Inferior parietal cortex (tissue), 1 donor: ENCODE results near the gene GAS2.
A peak's percentile ranks its signal among the peaks of the same experiment; 100 is the strongest.

Experiments used
- DNase-seq: peaks from one replicate; pipeline ENCODE4 v3.0.0-alpha.2; 2016; ENCODE audit errors: extremely low spot score

The GAS2 gene

DNA sequence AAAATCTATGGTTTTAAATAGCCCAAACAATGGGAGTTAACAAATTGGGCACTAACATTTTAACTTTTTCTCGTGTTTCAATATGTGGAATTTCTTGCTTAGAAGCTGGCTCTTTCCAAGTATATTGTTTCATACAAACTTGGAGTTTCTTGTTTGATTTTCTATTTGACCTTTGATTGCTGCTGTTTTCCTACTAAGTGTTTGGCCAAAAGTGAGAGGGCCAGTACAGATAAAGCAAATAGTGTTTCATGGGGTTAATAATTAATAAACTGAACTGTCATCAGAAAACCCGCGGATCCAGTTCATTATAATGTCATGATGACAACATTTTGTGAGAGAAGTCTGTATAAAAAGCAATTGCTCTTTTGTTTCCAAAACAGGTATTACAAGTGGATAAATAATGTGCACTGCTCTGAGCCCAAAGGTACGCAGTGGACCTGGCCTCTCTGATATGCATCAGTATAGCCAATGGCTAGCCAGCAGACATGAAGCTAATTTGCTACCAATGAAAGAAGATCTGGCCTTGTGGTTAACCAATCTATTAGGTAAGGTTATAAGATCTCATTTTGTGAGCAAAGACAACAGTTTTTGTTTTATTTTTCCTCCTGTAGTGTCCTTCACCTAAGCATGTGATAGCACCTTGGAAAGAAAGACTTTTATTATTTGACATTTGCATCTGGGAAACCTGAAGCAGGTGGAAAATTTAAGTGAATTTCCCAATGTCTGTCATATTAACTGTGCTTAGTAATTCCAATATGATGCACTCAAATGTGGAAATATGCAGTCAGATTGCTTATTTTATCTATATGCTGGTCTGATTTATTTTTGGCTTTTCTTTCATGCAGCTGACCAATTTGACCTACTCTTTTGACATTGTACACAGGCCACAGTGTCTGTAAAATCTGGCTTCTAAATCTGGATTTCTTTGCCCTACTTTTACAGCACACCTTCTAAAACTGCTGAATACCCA lies 8.3 kb downstream of the GAS2 start:
- no peak for DNase-seq

- no peak for DNase-seq
These were observed 10.9 kb downstream of the GAS2 start for GRCh38 chr11:22677153-22677903.

DNA sequence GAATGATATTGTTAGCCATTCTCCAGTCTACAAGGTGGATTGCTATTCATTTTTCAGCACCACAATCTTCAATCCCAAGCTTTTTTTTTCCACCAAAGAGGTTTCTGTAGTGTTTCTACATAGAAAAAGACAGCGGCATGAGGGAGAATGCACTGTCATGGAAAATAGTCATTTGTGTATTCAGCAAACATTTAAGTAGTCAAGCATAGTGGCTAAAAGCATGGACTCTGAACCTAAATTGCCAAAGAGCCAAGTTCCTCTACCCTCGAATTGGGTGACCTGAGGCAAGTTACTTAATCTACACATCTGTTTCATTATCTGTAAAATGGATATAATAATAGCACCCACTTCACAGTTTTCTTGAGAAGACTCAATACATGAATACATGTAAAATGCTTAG lies 14.2 kb downstream of the GAS2 start:
- no peak for DNase-seq

DNA sequence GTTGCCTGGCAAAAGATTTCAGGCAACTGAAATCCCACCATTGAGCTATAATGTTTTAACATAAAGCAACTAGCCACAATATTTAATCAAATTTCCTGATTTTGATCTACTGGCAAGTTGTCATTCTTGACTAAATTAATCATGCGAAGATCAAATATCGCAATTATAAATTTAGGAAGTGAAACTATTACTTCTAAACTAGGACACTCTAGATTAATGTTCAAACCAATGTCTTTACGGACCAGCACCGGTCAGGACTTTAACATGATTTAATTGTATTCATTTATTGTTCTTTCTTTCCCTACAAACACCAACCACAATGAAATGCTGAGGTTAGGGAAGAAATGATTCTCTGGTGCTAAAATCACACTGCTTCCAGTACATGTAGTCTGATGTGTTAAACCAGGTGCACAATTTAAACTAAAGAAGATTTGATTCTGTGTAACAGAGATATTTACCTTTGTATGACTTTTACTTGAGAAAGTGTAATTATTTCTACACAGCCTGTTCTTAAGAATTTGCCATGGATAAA lies 14.9 kb downstream of the GAS2 start:
- no peak for DNase-seq

DNA sequence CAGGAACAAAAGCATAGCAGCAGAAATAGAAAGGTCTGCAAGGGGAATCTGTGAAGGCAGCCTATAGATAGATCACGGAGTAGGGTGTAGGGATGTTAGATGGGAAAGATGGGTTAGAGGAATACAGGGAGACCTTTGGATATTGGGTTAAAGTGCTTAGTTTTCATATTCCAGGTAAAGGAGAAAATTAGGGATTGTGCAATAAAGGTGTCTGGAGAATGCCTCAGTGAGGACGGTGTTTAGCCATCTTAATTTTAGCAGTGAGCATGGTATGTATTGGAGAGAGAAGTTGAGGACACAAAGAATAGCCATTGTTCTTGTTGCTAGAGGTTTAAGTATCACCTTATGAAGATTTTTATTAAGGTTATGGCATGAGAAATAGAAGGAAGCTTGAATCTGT lies 17.7 kb downstream of the GAS2 start:
- no peak for DNase-seq

DNA sequence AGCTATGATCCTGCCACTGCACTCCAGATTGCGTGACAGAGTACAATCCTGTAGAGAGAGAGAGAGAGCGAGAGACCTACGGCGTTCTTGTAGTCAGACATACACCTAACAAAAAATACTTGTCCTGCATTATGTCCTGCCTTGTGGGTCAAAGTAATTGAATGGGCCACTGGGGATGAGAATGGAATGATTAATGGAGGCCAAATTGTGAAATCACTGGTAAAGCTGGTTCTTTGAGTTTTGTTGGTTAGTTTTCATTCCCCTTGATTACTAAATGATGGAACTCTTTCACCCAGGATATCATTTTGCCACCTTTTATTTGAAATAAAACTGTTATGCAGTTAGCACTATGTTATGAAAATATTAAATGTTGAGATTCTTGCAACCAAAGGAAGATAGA lies 18.7 kb downstream of the GAS2 start:
- no peak for DNase-seq

DNA sequence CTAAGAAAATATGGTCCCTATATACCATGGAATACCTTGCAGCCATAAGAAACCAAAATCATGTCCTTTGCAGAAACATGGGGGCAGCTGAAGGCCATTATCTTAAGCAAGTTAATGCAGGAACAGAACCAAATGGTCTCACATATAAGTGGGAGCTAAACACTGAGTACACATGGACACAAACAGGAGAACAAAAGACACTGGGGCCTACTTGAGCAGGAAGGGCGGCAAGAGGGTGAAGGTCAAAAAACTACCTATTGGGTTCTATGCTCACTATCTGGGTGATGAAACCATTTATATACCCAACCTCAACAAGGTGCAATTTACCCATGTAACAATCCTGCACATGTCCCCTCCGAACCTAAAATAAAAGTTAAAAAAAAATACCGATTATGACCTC lies 22.5 kb downstream of the GAS2 start:
- DNase-seq, result no peak

DNA sequence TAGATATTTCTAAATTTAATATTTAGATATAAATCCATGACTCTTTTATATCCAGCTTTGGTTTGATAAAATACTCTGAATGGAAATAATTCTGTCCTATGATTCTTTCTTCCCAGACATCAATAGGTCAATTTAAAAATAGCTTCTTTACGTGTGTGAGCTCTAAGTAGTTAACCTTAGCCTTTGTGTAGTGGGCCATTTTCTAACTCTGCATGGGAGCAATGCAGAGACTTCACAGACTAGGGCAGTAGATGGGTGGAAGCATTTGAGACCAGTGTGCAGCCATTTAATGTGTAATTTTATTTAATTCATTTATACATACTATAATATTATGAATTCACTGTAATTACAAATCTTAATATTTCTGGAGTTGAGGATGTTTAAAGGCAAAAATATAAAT lies 23.8 kb downstream of the GAS2 start:
- DNase-seq, result no peak

GRCh38 chr11:22690871-22691270 lies 24.5 kb downstream of the GAS2 start:
- DNase-seq, result no peak

- no peak for DNase-seq
These were observed 33.0 kb downstream of the GAS2 start for GRCh38 chr11:22699388-22699787.

GRCh38 chr11:22702031-22702430 lies 35.6 kb downstream of the GAS2 start:
- no peak for DNase-seq

GRCh38 chr11:22703040-22703439 lies 36.6 kb downstream of the GAS2 start:
- DNase-seq, result peak; percentile 46

GRCh38 chr11:22703591-22703990 lies 37.2 kb downstream of the GAS2 start:
- DNase-seq, result peak; percentile 23

GRCh38 chr11:22707119-22707899 lies 40.9 kb downstream of the GAS2 start:
- DNase-seq, result no peak

GRCh38 chr11:22711071-22711770 lies 44.8 kb downstream of the GAS2 start:
- DNase-seq, result no peak

DNA sequence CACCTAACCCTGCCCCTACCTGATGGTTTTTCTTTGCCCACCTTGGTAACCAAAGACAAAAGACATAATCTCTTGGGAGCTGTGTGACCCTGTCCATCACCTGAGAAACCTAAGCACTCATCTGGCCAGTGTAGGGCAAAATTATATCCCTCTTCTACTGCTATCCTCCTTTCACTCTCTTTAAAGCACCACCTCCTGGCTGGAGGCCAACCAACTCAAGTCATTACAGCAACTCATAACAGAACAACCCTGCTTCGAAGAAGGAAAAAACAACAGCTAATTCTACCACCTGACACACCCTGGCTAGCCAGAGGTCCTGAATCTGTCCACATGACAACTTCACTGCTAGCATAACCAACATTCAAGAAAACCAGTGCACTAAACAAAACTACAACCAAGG lies 45.5 kb downstream of the GAS2 start:
- no peak for DNase-seq

GRCh38 chr11:22713336-22713735 lies 46.9 kb downstream of the GAS2 start:
- no peak for DNase-seq

DNA sequence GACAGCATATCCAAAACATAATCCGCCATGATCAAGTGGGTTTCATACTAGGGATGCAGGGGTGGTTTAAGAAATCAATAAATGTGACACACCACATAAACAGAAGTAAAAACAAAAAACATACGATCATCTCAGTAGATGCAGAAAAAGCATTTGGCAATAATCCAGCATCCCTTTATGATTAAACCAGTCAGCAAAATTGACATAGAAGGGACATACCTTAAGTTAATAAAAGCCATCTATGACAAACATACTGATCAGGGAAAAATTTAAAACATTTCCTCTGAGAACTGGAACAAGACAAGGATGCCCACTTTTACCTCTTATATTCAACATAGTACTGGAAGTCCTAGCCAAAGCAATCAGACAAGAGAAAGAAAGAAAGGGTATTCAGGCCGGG lies 49.6 kb downstream of the GAS2 start:
- DNase-seq, result no peak

GRCh38 chr11:22720457-22720856 lies 54.0 kb downstream of the GAS2 start:
- DNase-seq, result no peak

GRCh38 chr11:22723274-22723673 lies 56.9 kb downstream of the GAS2 start:
- no peak for DNase-seq

DNA sequence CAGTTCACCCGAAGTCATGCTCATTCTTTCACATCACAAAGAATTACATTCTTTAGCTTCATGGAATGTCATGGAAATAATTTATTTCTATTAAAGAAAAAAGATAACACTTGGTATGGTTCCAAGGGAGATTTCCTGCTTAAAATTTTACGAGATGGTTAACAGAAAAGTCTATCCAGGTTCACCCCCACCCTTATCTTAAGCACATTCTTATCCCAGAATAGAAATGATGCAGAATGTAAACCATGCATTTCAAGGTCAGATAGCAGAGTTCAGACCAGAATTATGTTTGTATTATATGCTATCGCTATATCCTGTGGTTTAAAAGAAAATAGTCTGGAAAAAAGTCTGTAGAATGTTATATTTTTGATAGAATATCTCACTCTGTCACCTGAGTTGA lies 58.7 kb downstream of the GAS2 start:
- no peak for DNase-seq
